A673 (cell line): ENCODE measurements around the gene POMT2. TPM values are rescaled to one million over a fixed set of nuclear protein-coding genes. Genes with fewer than 3 reads are reported as not detected.

Source experiments
- BruUV-seq: library from RNA; stranded (reverse); fragments of 400-500 nt; replicated peaks from 2 replicates; lab custom pipeline; 2021; lab: Mats Ljungman, UMichigan
- CTCF ChIA-PET: fragments of 300-600 bp; sonication (Branson Sonifier 250); formaldehyde crosslinking; loops from one replicate; lab custom pipeline; 2022; ENCODE audit warnings: antibody characterized with exemption; lab: Charles Lee
- POLR2A ChIA-PET: fragments of 300-600 bp; sonication (Branson Sonifier 250); formaldehyde crosslinking; loops from one replicate; lab custom pipeline; 2022; ENCODE audit warnings: antibody characterized with exemption; ENCODE audit not compliant: low non-redundant PET; lab: Charles Lee
- DNase-seq: peaks from one replicate; pipeline ENCODE4 v3.0.0-alpha.2; 2015; ENCODE audit warnings: low spot score
- H3K27ac ChIP-seq: fragments of 200-600 bp; sonication (generic); 2 replicates; pipeline ENCODE4 v1.5.1; 2016; ENCODE audit warnings: mixed run types, low read depth, mild to moderate bottlenecking, mixed read lengths, antibody characterized with exemption, low read length; ENCODE audit not compliant: poor library complexity, severe bottlenecking
- H3K27me3 ChIP-seq: fragments of 200-600 bp; sonication (generic); replicated peaks from 2 replicates; pipeline ENCODE4 v1.6.1; 2017; ENCODE audit warnings: mixed run types, low read depth, mild to moderate bottlenecking, mixed read lengths, antibody characterized with exemption, low read length; ENCODE audit not compliant: insufficient read depth, poor library complexity
- H3K36me3 ChIP-seq: fragments of 200-600 bp; sonication (generic); 2 replicates; pipeline ENCODE4 v1.6.1; 2016; ENCODE audit warnings: mixed run types, mild to moderate bottlenecking, mixed read lengths, antibody characterized with exemption, low read length; ENCODE audit not compliant: insufficient read depth, poor library complexity, severe bottlenecking
- H3K4me1 ChIP-seq: fragments of 200-600 bp; sonication (generic); 2 replicates; pipeline ENCODE4 v1.6.1; 2017; ENCODE audit warnings: mixed run types, mild to moderate bottlenecking, mixed read lengths, antibody characterized with exemption, low read length; ENCODE audit not compliant: insufficient read depth, poor library complexity, severe bottlenecking
- H3K4me3 ChIP-seq: fragments of 200-600 bp; sonication (generic); 2 replicates; pipeline ENCODE4 v1.5.1; 2016; ENCODE audit warnings: low read depth, mixed run types, mild to moderate bottlenecking, mixed read lengths, low read length; ENCODE audit not compliant: poor library complexity, severe bottlenecking
- H3K9me3 ChIP-seq: fragments of 200-600 bp; sonication (generic); 2 replicates; pipeline ENCODE4 v1.6.1; 2016; ENCODE audit warnings: mixed run types, low read depth, mild to moderate bottlenecking, mixed read lengths, antibody characterized with exemption, low read length; ENCODE audit not compliant: poor library complexity, severe bottlenecking
- CTCF ChIP-seq: fragments of 300-800, 200-600 bp; sonication (generic); conservative IDR thresholded peaks from 2 replicates; pipeline ENCODE4 v1.5.1; 2017; ENCODE audit warnings: low read depth, mild to moderate bottlenecking, antibody characterized with exemption, low read length, moderate library complexity, mixed read lengths
- EZH2 ChIP-seq: fragments of 200-600 bp; sonication (generic); IDR thresholded peaks from 2 replicates; pipeline ENCODE4 v1.6.1; 2017; ENCODE audit warnings: borderline replicate concordance, low read depth, mild to moderate bottlenecking, mixed read lengths, antibody characterized with exemption, low read length; ENCODE audit not compliant: poor library complexity, severe bottlenecking
- intact Hi-C: fragments of 100-400 bp; cut with micrococcal nuclease; formaldehyde crosslinking; loops from one replicate; pipeline ENCODE4 v1.10.0; 2022; ENCODE audit not compliant: unreplicated experiment
- total RNA-seq: library from RNA; stranded (reverse); gene quantifications from 2 replicates; pipeline ENCODE4 v1.2.3, GENCODE V29; 2021

The POMT2 gene
- total RNA-seq, 1 experiment from 2014 or later, result 55.6 TPM

- no peaks in the 10 kb centered on the region for H3K4me1 ChIP-seq
- H3K4me3 ChIP-seq, result no peak overlapping the region
- no TSS peak for BruUV-seq
- no peak for DNase-seq
- no peak overlapping the region for H3K27ac ChIP-seq
- ChIA-PET CTCF (no interaction called here), POLR2A (no interaction called here)
- TF ChIP-seq CTCF (no peak), EZH2 (no peak)
- intact Hi-C loops, result no loop called here
- no peaks in the 10 kb centered on the region for H3K9me3 ChIP-seq
- H3K27me3 ChIP-seq, result no peaks in the 10 kb centered on the region
- H3K36me3 ChIP-seq, result no peaks in the 10 kb centered on the region
Observed at GRCh38 chr14:77364146-77364545, 43.5 kb upstream of the POMT2 start.

DNA sequence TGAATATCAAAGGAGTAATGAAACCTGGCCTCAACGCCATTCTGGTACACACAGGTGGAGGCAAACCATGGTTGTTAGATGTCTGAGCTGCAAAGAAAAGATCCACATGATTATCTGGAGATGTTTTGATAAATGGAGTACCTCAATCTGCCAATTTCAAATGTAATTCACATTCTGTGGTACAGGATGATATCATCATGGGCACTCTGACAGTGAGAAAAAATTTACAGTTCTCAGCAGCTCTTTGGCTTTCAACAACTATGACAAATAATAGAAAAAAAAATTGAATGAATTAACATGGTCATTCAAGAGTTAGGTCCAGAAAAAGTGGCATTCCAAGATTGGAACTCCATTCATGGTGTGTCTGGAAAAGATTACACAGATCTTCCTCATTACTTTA is 38.9 kb upstream of the POMT2 start:
- ChIA-PET POLR2A (no interaction called here), CTCF (no interaction called here)
- Histone ChIP-seq H3K36me3 (no peaks in the 10 kb centered on the region), H3K4me3 (no peak overlapping the region), H3K9me3 (no peaks in the 10 kb centered on the region), H3K27ac (no peak overlapping the region), H3K27me3 (no peaks in the 10 kb centered on the region), H3K4me1 (no peaks in the 10 kb centered on the region)
- no TSS peak for BruUV-seq
- intact Hi-C loops, result no loop called here
- no peak for TF ChIP-seq CTCF
- no peak for TF ChIP-seq EZH2
- DNase-seq, result no peak

DNA sequence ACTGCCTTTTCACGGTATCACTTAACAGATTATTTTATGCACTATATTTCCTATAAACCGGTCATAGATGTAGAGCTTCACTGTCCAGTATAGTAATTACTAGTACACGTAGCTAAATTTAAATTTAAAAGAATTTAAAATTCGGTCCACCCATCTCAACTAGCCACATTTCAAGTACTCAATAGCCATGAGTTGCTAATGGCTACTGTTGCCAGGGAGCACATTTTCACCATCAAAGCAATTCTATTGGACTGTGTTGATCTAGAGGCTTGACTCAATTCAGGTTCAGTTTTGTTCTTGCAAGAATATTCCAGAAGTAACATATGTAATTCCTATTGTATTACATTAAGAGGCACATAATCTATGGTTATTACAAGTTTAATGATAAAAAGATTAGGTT is 36.2 kb upstream of the POMT2 start:
- ChIA-PET POLR2A (no interaction called here), CTCF (no interaction called here)
- H3K36me3 ChIP-seq, result no peaks in the 10 kb centered on the region
- no peak for DNase-seq
- no peaks in the 10 kb centered on the region for H3K9me3 ChIP-seq
- no peak for TF ChIP-seq EZH2
- TF ChIP-seq CTCF, result no peak
- no peak overlapping the region for H3K27ac ChIP-seq
- H3K4me3 ChIP-seq, result no peak overlapping the region
- H3K4me1 ChIP-seq, result no peaks in the 10 kb centered on the region
- BruUV-seq, result no TSS peak
- H3K27me3 ChIP-seq, result no peaks in the 10 kb centered on the region
- intact Hi-C loops, result no loop called here
